ENCODE results near the gene MFAP3. TPM values are rescaled to one million over a fixed set of nuclear protein-coding genes. Genes with fewer than 3 reads are reported as not detected.

Gene MFAP3
- total RNA-seq, 4 donors from 2014 or later = 5.0 to 45.3 (median 35.1) TPM

GRCh38 chr5:154039458-154039829 lies 677 bp downstream of the MFAP3 start:
- 27 to 31% methylated on average over 1 of the region's 1 CpG for WGBS, 2 donors (ENCODE audit: low coverage in 1 of 2)
- H3K4me3 ChIP-seq = peak overlapping the region; percentile 68 to 90 (median 72)
- H3K4me1 ChIP-seq = peaks cover 0 to 41% (median 13%) of the 10 kb centered on the region in 4 donors
- in situ Hi-C loops (cut with MboI; ENCODE audit: low pct_ligation_motif_present in 1 of 4, low pct_unique_long_range_greater_than_20kb in 1 of 4, low sequenced_read_pairs in 3 of 4) = no loop called here
- no peaks in the 10 kb centered on the region for H3K9me3 ChIP-seq
- no peak for DNase-seq
- no peaks in the 10 kb centered on the region for H3K27me3 ChIP-seq
- intact Hi-C loops (cut with DNase I; ENCODE audit: low total_unique reads) = no loop called here
- no peak for TF ChIP-seq POLR2AphosphoS5 (IDR thresholded peaks at IDR 0.05)
- no peak for TF ChIP-seq POLR2A (IDR thresholded peaks at IDR 0.05)
- TF ChIP-seq EP300 (IDR thresholded peaks at IDR 0.05; ENCODE audit: low read depth) = no peak
- no peak for TF ChIP-seq CTCF (IDR thresholded peaks at IDR 0.05)
- H3K36me3 ChIP-seq = no peaks in the 10 kb centered on the region
- peak overlapping the region; percentile 87 to 95 (median 90) for H3K27ac ChIP-seq

- TF ChIP-seq POLR2A (IDR thresholded peaks at IDR 0.05) = no peak
- TF ChIP-seq POLR2AphosphoS5 (IDR thresholded peaks at IDR 0.05) = no peak
- no peak for TF ChIP-seq CTCF (IDR thresholded peaks at IDR 0.05)
- no peak for TF ChIP-seq EP300 (IDR thresholded peaks at IDR 0.05; ENCODE audit: low read depth)
- Histone ChIP-seq H3K4me3 (no peak overlapping the region), H3K27me3 (no peaks in the 10 kb centered on the region), H3K27ac (peak overlapping the region in 3 of 4 donors; percentile 19 to 29 (median 28)), H3K36me3 (no peaks in the 10 kb centered on the region), H3K9me3 (no peaks in the 10 kb centered on the region), H3K4me1 (peaks cover 0 to 39% (median 10%) of the 10 kb centered on the region in 4 donors)
- intact Hi-C loops (cut with DNase I; ENCODE audit: low total_unique reads) = no loop called here
- no peak for DNase-seq
- WGBS, 2 donors (ENCODE audit: low coverage in 1 of 2) = 39 to 56% methylated on average over 2 of the region's 2 CpGs
- in situ Hi-C loops (cut with MboI; ENCODE audit: low pct_ligation_motif_present in 1 of 4, low pct_unique_long_range_greater_than_20kb in 1 of 4, low sequenced_read_pairs in 3 of 4) = no loop called here
Measured at GRCh38 chr5:154042766-154043165, 4.0 kb downstream of the MFAP3 start.

- WGBS, 2 donors (ENCODE audit: low coverage in 1 of 2) = 89 to 92% methylated on average over 3 of the region's 3 CpGs
- in situ Hi-C loops (cut with MboI; ENCODE audit: low pct_ligation_motif_present in 1 of 4, low pct_unique_long_range_greater_than_20kb in 1 of 4, low sequenced_read_pairs in 3 of 4) = no loop called here
- Histone ChIP-seq H3K9me3 (no peaks in the 10 kb centered on the region), H3K27ac (no peak overlapping the region), H3K27me3 (no peaks in the 10 kb centered on the region), H3K4me1 (peaks cover 0 to 42% (median 9%) of the 10 kb centered on the region in 4 donors), H3K4me3 (no peak overlapping the region), H3K36me3 (no peaks in the 10 kb centered on the region)
- DNase-seq = no peak
- intact Hi-C loops (cut with DNase I; ENCODE audit: low total_unique reads) = no loop called here
- TF ChIP-seq POLR2A (IDR thresholded peaks at IDR 0.05) = no peak
- TF ChIP-seq CTCF (IDR thresholded peaks at IDR 0.05) = no peak
- TF ChIP-seq POLR2AphosphoS5 (IDR thresholded peaks at IDR 0.05) = no peak
- no peak for TF ChIP-seq EP300 (IDR thresholded peaks at IDR 0.05; ENCODE audit: low read depth)
Measured at GRCh38 chr5:154044099-154044498, 5.3 kb downstream of the MFAP3 start.

GRCh38 chr5:154044581-154044980 lies 5.8 kb downstream of the MFAP3 start:
- H3K4me3 ChIP-seq = no peak overlapping the region
- WGBS, 2 donors (ENCODE audit: low coverage in 1 of 2) = 87 to 89% methylated on average over 2 of the region's 2 CpGs
- H3K36me3 ChIP-seq = no peaks in the 10 kb centered on the region
- H3K27ac ChIP-seq = no peak overlapping the region
- peaks cover 0 to 38% (median 6%) of the 10 kb centered on the region in 4 donors for H3K4me1 ChIP-seq
- H3K27me3 ChIP-seq = no peaks in the 10 kb centered on the region
- intact Hi-C loops (cut with DNase I; ENCODE audit: low total_unique reads) (no loop called here), in situ Hi-C loops (cut with MboI; ENCODE audit: low pct_ligation_motif_present in 1 of 4, low pct_unique_long_range_greater_than_20kb in 1 of 4, low sequenced_read_pairs in 3 of 4) (no loop called here)
- TF ChIP-seq POLR2AphosphoS5 (IDR thresholded peaks at IDR 0.05) (no peak), CTCF (IDR thresholded peaks at IDR 0.05) (no peak), EP300 (IDR thresholded peaks at IDR 0.05; ENCODE audit: low read depth) (no peak), POLR2A (IDR thresholded peaks at IDR 0.05) (no peak)
- no peak for DNase-seq
- no peaks in the 10 kb centered on the region for H3K9me3 ChIP-seq

All from transverse colon (tissue), 4 donors.